ENCODE measurements around the gene ABHD17A. TPM values are rescaled to one million over a fixed set of nuclear protein-coding genes. Genes with fewer than 3 reads are reported as not detected.

ABHD17A gene
- total and polyA plus RNA-seq, 4 donors: 68.8 to 110 (median 91.0) TPM

DNA sequence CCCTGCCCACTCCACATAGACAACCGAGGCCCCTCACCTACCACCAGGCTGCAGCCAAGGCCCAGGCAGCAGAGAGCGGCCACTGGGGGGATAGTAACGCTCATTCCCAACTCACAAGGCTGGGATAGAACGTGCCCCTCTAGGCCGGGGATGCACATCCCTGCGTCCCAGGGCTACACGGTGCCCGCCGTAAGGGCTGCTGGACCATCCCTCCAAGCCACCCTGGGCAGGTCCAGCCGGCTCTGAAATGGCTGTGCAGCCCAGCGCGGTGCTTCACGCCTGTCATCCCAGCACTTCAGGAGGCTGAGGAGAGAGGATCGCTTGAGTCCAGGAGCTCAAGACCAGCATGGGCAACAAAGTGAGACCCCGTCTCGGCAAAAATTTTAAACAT, 40.2 kb downstream of the ABHD17A start:
- Histone ChIP-seq H3K27me3 (ENCODE audit: control insufficient read depth in 3 of 3, insufficient read depth in 3 of 3, low read length in 2 of 3) (no peaks in the 10 kb centered on the region), H3K27ac (ENCODE audit: low read depth in 1 of 2, low read length in 1 of 2) (no peak overlapping the region), H3K4me1 (ENCODE audit: control insufficient read depth in 5 of 5, insufficient read depth in 5 of 5, low read length in 5 of 5) (peaks cover 8 to 33% (median 12%) of the 10 kb centered on the region in 5 donors)

DNA sequence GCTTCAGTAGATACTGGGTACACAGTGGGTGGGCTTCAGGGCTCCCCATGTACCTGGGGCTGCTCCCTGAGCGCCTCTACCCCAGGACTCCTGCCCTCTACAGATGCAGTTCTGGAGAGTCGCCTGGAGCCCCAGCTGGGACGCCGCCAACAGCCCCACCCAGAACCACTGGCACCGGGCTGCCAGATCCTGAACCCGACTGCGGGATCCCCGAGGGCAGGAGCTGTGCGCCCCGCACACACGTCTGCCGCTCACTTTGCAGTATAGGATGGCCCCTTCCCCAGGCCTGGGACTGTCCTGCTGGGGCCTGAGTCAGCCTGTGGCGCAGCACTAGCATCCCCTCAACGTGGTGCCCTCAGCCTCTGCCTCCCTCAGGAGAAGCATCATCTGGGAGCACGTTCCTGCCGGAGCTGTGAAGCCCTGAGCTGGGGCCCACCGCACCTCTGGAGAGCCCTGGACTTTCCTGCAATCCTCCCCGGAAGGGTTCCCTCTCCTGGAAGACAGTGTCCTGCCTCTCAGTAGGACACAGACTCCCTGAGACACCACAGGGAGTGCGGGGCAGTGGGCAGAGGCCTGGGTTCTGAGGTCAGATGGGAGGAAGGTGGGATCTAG, 40.7 kb downstream of the ABHD17A start:
- 79 to 87% methylated on average over 19 of the region's 19 CpGs for WGBS, 2 donors
- DNase-seq (no peak), ATAC-seq (ENCODE audit: insufficient read depth, low FRiP score) (no peak)
- Histone ChIP-seq H3K36me3 (ENCODE audit: control insufficient read depth in 4 of 4, insufficient read depth in 4 of 4, low read length in 4 of 4) (peaks cover 0 to 7% (median 1%) of the 10 kb centered on the region in 4 donors), H3K4me1 (ENCODE audit: control insufficient read depth in 5 of 5, insufficient read depth in 5 of 5, low read length in 5 of 5) (peaks cover 8 to 38% (median 12%) of the 10 kb centered on the region in 5 donors), H3K27me3 (ENCODE audit: control insufficient read depth in 3 of 3, insufficient read depth in 3 of 3, low read length in 2 of 3) (no peaks in the 10 kb centered on the region), H3K27ac (ENCODE audit: low read depth in 1 of 2, low read length in 1 of 2) (no peak overlapping the region), H3K4me3 (no peak overlapping the region), H3K9me3 (ENCODE audit: control insufficient read depth in 4 of 4, insufficient read depth in 3 of 4, low read length in 3 of 4) (no peaks in the 10 kb centered on the region), H3K9ac (ENCODE audit: insufficient read depth in 1 of 2, low read length in 2 of 2) (no peak overlapping the region)
- TF ChIP-seq, protein P1, sequence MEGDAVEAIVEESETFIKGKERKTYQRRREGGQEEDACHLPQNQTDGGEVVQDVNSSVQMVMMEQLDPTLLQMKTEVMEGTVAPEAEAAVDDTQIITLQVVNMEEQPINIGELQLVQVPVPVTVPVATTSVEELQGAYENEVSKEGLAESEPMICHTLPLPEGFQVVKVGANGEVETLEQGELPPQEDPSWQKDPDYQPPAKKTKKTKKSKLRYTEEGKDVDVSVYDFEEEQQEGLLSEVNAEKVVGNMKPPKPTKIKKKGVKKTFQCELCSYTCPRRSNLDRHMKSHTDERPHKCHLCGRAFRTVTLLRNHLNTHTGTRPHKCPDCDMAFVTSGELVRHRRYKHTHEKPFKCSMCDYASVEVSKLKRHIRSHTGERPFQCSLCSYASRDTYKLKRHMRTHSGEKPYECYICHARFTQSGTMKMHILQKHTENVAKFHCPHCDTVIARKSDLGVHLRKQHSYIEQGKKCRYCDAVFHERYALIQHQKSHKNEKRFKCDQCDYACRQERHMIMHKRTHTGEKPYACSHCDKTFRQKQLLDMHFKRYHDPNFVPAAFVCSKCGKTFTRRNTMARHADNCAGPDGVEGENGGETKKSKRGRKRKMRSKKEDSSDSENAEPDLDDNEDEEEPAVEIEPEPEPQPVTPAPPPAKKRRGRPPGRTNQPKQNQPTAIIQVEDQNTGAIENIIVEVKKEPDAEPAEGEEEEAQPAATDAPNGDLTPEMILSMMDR (IDR thresholded peaks at IDR 0.05; ENCODE audit: control extremely low read depth, extremely low read depth): no peak

More for the DNA sequence above, 40.2 kb downstream of the ABHD17A start:
- ATAC-seq (ENCODE audit: insufficient read depth, low FRiP score) (no peak), DNase-seq (no peak)
- H3K36me3 ChIP-seq (ENCODE audit: control insufficient read depth in 4 of 4, insufficient read depth in 4 of 4, low read length in 4 of 4): peaks cover 0 to 7% (median 1%) of the 10 kb centered on the region in 4 donors
- TF ChIP-seq, protein P1 (IDR thresholded peaks at IDR 0.05; ENCODE audit: control extremely low read depth, extremely low read depth): no peak
- H3K9ac ChIP-seq (ENCODE audit: insufficient read depth in 1 of 2, low read length in 2 of 2): no peak overlapping the region
- H3K9me3 ChIP-seq (ENCODE audit: control insufficient read depth in 4 of 4, insufficient read depth in 3 of 4, low read length in 3 of 4): no peaks in the 10 kb centered on the region
- H3K4me3 ChIP-seq: no peak overlapping the region
- WGBS, 2 donors: 85 to 93% methylated on average over 16 of the region's 16 CpGs

DNA sequence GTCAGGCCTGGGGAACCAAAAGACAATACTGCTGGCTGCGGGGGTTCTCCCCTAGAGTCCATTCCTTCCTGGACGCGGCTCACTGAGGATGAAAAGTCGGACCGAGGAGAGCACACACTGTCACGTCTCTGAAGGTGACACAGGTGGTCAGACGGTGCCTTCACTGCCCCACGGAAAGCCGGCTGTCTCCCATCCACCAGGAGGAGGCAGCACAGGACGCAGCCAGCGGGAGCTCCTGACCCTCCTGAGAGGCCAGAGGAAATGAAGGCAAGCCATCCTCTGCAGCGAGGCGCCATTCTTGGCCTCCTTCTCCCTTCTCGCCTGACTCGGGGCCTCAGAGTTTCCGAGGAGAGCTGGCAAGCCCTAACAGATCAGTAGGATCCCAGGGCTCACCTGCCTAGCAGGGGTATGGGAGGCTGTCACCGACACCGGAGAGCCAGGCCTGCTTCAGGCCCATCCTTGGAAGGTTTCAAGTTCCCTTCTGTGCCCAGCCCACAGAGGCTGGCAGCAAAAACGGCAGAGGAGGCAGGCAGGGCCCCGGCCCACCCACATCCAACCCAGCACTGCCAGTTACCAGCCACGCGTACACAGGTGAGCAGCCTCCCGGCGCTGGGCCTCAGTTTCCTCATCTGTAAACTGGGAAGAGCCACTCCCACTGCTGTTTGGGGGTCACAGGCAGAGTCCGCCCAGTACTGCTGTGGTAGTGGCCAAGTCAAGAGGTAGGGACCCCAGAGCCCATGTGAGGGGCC, 41.5 kb downstream of the ABHD17A start:
- ATAC-seq (ENCODE audit: insufficient read depth, low FRiP score): no peak
- H3K4me1 ChIP-seq (ENCODE audit: control insufficient read depth in 5 of 5, insufficient read depth in 5 of 5, low read length in 5 of 5): peaks cover 8 to 39% (median 12%) of the 10 kb centered on the region in 5 donors
- DNase-seq: no peak
- no peak overlapping the region for H3K9ac ChIP-seq (ENCODE audit: insufficient read depth in 1 of 2, low read length in 2 of 2)
- WGBS, 2 donors: 77 to 84% methylated on average over 25 of the region's 25 CpGs
- TF ChIP-seq, protein P1 (IDR thresholded peaks at IDR 0.05; ENCODE audit: control extremely low read depth, extremely low read depth): no peak
- H3K9me3 ChIP-seq (ENCODE audit: control insufficient read depth in 4 of 4, insufficient read depth in 3 of 4, low read length in 3 of 4): no peaks in the 10 kb centered on the region
- H3K36me3 ChIP-seq (ENCODE audit: control insufficient read depth in 4 of 4, insufficient read depth in 4 of 4, low read length in 4 of 4): peaks cover 0 to 10% (median 1%) of the 10 kb centered on the region in 4 donors
- no peaks in the 10 kb centered on the region for H3K27me3 ChIP-seq (ENCODE audit: control insufficient read depth in 3 of 3, insufficient read depth in 3 of 3, low read length in 2 of 3)
- no peak overlapping the region for H3K4me3 ChIP-seq
- H3K27ac ChIP-seq (ENCODE audit: low read depth in 1 of 2, low read length in 1 of 2): no peak overlapping the region

All from lung (tissue), 12 donors.